Measurements from ENCODE around the gene ICAM3. TPM values are rescaled to one million over a fixed set of nuclear protein-coding genes. Genes with fewer than 3 reads are reported as not detected.
A peak's percentile ranks its signal among the peaks of the same experiment; 100 is the strongest.
"Not testable (repeated sequence)": the region's sequence is repeated elsewhere in the genome, so short reads cannot be mapped to it uniquely, and the experiment has no call there.

ICAM3 gene
- total RNA-seq, 1 experiment from 2014 or later, result 10.5 TPM

DNA sequence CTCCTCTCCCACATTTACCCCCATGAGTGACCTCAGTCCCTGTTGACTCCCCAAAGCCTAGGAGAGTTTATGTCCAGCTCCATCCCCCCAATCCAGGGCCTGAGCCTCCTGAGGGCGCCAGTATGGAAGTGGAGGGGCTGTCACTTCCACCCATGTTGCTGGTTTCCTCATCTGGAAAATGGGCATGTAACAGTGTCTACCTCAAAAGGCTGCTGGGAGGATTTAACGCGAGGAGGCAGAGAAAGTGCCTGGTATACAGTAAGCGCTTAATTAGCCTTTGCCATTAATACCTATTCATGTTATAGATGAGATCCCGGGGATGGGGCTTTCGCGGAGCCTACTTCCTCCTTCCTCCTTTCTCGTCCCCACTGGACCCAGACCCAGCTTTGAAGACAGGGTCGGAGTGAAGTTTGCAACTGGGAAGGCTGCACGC, 40.5 kb upstream of the ICAM3 start:
- CTCF ChIA-PET, result interaction anchor here (1.7 kb wide), 1 partner anchor 9 kb away, joined by 8 read pairs; no protein-coding TSS in a partner anchor
- BruUV-seq (replicated peaks), result TSS peak; percentile 96
- in situ Hi-C loops (cut with HindIII; ENCODE audit: low pct_unique_long_range_greater_than_20kb, low sequenced_read_pairs) (no loop called here), intact Hi-C loops (cut with micrococcal nuclease; ENCODE audit: unreplicated experiment) (no loop called here)
- ATAC-seq, result peak; percentile 2; the same call in 1 of the 2 replicates
- Histone ChIP-seq H3K27ac (ENCODE audit: low read length) (peak overlapping the region; percentile 88), H3K36me3 (ENCODE audit: control insufficient read depth, insufficient read depth, low read length) (no peaks in the 10 kb centered on the region), H3K4me3 (ENCODE audit: low read depth in 2 of 2, low read length in 2 of 2) (peak overlapping the region; percentile 94 to 95), H3K9me3 (ENCODE audit: control insufficient read depth, insufficient read depth, low read depth, low read length) (no peaks in the 10 kb centered on the region), H3K4me1 (ENCODE audit: control insufficient read depth, insufficient read depth, low read length) (peaks cover 3% of the 10 kb centered on the region; the same call in 1 of the 2 replicates), H3K27me3 (ENCODE audit: control insufficient read depth, insufficient read depth, low read length) (no peaks in the 10 kb centered on the region)
- TF ChIP-seq POLR2AphosphoS5 (IDR thresholded peaks at IDR 0.05; ENCODE audit: low read depth, low read length) (no peak), TCF7L2 (IDR thresholded peaks at IDR 0.05; ENCODE audit: low read depth, low read length) (no peak), SIN3A (IDR thresholded peaks at IDR 0.05; ENCODE audit: borderline replicate concordance, insufficient read depth, low read depth, low read length) (no peak)
- TF ChIP-seq, protein P1, sequence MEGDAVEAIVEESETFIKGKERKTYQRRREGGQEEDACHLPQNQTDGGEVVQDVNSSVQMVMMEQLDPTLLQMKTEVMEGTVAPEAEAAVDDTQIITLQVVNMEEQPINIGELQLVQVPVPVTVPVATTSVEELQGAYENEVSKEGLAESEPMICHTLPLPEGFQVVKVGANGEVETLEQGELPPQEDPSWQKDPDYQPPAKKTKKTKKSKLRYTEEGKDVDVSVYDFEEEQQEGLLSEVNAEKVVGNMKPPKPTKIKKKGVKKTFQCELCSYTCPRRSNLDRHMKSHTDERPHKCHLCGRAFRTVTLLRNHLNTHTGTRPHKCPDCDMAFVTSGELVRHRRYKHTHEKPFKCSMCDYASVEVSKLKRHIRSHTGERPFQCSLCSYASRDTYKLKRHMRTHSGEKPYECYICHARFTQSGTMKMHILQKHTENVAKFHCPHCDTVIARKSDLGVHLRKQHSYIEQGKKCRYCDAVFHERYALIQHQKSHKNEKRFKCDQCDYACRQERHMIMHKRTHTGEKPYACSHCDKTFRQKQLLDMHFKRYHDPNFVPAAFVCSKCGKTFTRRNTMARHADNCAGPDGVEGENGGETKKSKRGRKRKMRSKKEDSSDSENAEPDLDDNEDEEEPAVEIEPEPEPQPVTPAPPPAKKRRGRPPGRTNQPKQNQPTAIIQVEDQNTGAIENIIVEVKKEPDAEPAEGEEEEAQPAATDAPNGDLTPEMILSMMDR (IDR thresholded peaks at IDR 0.05), result no peak
- TF ChIP-seq, protein P2, sequence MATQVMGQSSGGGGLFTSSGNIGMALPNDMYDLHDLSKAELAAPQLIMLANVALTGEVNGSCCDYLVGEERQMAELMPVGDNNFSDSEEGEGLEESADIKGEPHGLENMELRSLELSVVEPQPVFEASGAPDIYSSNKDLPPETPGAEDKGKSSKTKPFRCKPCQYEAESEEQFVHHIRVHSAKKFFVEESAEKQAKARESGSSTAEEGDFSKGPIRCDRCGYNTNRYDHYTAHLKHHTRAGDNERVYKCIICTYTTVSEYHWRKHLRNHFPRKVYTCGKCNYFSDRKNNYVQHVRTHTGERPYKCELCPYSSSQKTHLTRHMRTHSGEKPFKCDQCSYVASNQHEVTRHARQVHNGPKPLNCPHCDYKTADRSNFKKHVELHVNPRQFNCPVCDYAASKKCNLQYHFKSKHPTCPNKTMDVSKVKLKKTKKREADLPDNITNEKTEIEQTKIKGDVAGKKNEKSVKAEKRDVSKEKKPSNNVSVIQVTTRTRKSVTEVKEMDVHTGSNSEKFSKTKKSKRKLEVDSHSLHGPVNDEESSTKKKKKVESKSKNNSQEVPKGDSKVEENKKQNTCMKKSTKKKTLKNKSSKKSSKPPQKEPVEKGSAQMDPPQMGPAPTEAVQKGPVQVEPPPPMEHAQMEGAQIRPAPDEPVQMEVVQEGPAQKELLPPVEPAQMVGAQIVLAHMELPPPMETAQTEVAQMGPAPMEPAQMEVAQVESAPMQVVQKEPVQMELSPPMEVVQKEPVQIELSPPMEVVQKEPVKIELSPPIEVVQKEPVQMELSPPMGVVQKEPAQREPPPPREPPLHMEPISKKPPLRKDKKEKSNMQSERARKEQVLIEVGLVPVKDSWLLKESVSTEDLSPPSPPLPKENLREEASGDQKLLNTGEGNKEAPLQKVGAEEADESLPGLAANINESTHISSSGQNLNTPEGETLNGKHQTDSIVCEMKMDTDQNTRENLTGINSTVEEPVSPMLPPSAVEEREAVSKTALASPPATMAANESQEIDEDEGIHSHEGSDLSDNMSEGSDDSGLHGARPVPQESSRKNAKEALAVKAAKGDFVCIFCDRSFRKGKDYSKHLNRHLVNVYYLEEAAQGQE (IDR thresholded peaks at IDR 0.05; ENCODE audit: insufficient read depth in 1 of 2, low read depth in 2 of 2, low read length in 1 of 2), result no peak
- POLR2A ChIA-PET, result interaction anchor here (0.5 to 1.0 kb wide), 3 partner anchors 14 to 271 kb away, joined by 3 to 5 read pairs (median 4); no protein-coding TSS in a partner anchor
- no peak for DNase-seq (ENCODE audit: low read depth, low spot score)

DNA sequence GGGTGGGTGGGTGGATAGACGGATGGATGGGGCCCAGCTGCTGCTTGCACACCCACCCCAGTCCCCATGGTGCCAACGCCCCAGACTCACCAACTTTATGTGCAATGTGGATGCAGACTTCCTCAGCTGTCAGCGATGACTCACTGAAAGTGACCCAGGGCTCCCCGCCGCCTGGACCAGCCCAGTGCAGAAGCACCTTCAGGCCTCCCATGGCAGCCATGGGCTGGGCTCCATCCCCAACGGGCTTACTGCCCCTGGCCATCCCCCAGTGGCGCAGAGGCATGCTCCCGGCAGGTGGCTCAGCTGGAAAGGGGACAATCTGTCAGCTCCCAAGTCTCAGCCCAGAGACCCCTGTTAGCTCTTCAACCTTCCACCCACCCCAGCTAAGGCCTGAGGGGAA, 38.7 kb upstream of the ICAM3 start:
- in situ Hi-C loops (cut with HindIII; ENCODE audit: low pct_unique_long_range_greater_than_20kb, low sequenced_read_pairs) (no loop called here), intact Hi-C loops (cut with micrococcal nuclease; ENCODE audit: unreplicated experiment) (no loop called here)
- Histone ChIP-seq H3K36me3 (ENCODE audit: control insufficient read depth, insufficient read depth, low read length) (no peaks in the 10 kb centered on the region), H3K27me3 (ENCODE audit: control insufficient read depth, insufficient read depth, low read length) (no peaks in the 10 kb centered on the region), H3K9me3 (ENCODE audit: control insufficient read depth, insufficient read depth, low read depth, low read length) (no peaks in the 10 kb centered on the region), H3K27ac (ENCODE audit: low read length) (no peak overlapping the region), H3K4me3 (ENCODE audit: low read depth in 2 of 2, low read length in 2 of 2) (no peak overlapping the region), H3K4me1 (ENCODE audit: control insufficient read depth, insufficient read depth, low read length) (peaks cover 3% of the 10 kb centered on the region; the same call in 1 of the 2 replicates)
- ATAC-seq, result no peak
- ChIA-PET CTCF (no interaction called here), POLR2A (no interaction called here)
- DNase-seq (ENCODE audit: low read depth, low spot score), result no peak
- no TSS peak for BruUV-seq (replicated peaks)
- TF ChIP-seq SIN3A (IDR thresholded peaks at IDR 0.05; ENCODE audit: borderline replicate concordance, insufficient read depth, low read depth, low read length), result no peak
- TF ChIP-seq TCF7L2 (IDR thresholded peaks at IDR 0.05; ENCODE audit: low read depth, low read length), result no peak
- TF ChIP-seq, protein P1 (IDR thresholded peaks at IDR 0.05), result no peak
- no peak for TF ChIP-seq POLR2AphosphoS5 (IDR thresholded peaks at IDR 0.05; ENCODE audit: low read depth, low read length)
- TF ChIP-seq, protein P2 (IDR thresholded peaks at IDR 0.05; ENCODE audit: insufficient read depth in 1 of 2, low read depth in 2 of 2, low read length in 1 of 2), result no peak

DNA sequence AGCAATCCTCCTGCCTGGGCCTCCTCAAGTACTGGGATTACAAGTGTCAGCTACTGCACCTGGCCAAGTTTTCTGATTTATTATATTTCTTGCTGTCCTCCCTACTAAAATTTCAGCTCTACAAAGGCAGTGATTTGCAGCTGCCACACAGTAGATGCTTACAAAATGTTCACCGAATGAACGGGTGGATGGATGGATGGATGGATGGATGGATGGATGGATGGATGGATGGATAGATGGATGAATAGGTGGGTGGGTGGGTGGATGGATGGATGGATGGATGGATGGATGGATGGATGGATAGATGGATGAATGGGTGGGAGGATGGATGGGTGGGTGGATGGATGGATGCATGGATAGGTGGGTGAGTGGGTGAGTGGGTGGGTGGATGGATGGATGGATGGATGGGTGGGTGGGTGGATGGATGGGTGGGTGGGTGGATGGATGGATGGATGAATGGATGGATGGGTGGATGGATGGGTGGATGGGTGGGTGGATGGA, 37.8 kb upstream of the ICAM3 start:
- BruUV-seq (replicated peaks); in situ Hi-C loops (cut with HindIII; ENCODE audit: low pct_unique_long_range_greater_than_20kb, low sequenced_read_pairs); ATAC-seq; H3K36me3 ChIP-seq (ENCODE audit: control insufficient read depth, insufficient read depth, low read length); H3K4me3 ChIP-seq (ENCODE audit: low read depth in 2 of 2, low read length in 2 of 2); CTCF ChIA-PET; H3K9me3 ChIP-seq (ENCODE audit: control insufficient read depth, insufficient read depth, low read depth, low read length); intact Hi-C loops (cut with micrococcal nuclease; ENCODE audit: unreplicated experiment); H3K4me1 ChIP-seq (ENCODE audit: control insufficient read depth, insufficient read depth, low read length); DNase-seq (ENCODE audit: low read depth, low spot score); POLR2A ChIA-PET; H3K27ac ChIP-seq (ENCODE audit: low read length); H3K27me3 ChIP-seq (ENCODE audit: control insufficient read depth, insufficient read depth, low read length): not testable (repeated sequence)
